Glomerular endothelial cell (primary cell): ENCODE measurements around the gene ZFP36. TPM values are rescaled to one million over a fixed set of nuclear protein-coding genes. Genes with fewer than 3 reads are reported as not detected.
A peak's percentile ranks its signal among the peaks of the same experiment; 100 is the strongest.

Source experiments
- DNase-seq: peaks from one replicate; pipeline ENCODE4 v3.0.0-alpha.2; 2011; ENCODE audit warnings: low read depth, low spot score; ENCODE audit errors: extremely low read depth
- total RNA-seq: library from RNA; depleted of rRNA; stranded (reverse); fragments of >200 nt; gene quantifications from 2 replicates; pipeline ENCODE4 v1.2.3, GENCODE V29; 2015

The ZFP36 gene
- total RNA-seq, 1 donor from 2014 or later: 21.6 TPM

DNA sequence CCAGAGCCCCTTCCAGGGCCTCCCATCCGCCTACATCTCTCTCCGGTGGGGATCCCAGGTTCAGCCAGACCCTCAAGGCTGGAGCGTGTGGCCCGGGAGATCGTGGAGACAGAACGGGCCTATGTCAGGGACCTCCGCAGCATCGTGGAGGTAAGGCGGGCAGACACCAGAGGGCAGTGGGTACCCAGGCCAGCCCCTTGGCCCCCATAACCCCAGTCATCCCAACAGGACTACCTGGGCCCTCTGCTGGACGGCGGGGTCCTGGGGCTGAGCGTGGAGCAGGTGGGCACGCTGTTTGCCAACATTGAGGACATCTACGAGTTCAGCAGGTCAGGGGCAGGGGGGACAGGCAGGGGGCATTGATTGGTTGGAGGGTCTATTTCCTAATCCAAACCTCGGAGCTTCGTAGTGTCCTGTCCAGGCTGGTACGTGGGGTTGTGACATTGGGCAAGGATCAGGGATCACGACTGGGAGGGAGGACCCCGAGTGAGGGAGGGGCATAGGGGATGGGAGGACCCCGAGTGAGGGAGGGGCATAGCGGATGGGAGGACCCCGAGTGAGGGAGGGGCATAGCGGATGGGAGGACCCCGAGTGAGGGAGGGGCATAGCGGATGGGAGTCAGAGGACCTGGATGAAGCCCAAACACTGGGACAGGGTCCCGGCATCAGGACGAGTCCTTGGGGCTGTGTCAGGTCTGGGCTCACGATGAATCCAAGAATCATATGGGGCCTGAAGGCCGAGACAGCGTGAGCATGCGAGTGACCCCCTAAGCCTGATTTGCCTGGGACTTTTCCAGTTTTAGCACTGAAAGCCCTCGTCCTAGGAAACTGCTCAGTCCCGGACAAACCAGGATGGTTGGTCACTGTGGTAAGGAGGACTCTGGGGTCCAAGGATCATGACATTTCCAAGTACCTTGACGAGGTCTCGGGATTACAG lies 8.7 kb downstream of the ZFP36 start:
- DNase-seq: no peak

DNA sequence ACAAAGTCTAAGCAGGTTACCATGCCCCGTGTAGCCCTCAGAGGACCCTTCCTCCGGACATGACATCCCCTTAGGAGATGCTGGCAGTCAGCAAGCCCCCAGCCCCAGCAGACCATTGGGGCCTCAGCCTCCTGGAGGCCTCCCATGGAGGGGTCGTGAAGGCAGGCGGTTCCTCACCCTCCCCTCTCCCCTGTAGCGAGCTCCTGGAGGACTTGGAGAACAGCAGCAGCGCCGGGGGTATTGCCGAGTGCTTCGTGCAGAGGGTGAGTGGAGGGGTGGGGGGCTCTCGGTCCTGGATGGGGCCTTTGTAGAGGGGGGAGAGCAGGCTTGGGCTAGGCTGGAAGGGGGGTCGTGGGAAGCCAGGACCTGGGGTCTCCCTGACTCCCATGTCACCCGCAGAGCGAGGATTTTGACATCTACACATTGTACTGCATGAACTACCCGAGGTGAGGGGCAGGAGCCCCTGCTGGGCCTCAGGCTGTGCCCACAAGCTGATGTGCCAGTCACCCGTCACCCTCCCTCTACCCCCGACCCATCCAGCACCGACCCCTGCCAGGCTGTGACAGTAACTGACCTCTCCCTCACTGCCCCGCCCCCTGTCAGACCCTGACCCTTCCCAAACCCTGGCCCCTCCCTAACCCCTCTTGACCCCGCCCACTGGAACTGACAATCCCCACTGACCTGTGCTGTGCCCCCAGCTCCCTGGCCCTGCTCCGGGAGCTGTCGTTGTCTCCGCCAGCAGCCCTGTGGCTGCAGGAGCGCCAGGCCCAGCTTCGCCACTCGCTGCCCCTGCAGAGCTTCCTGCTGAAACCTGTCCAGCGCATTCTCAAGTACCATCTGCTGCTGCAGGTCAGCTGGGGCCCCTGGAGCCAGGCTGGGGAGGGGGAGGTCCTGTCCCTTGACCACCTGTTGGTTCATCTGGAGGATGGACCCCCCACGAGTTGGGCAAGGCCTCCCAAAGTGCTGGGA lies 9.8 kb downstream of the ZFP36 start:
- DNase-seq: no peak

DNA sequence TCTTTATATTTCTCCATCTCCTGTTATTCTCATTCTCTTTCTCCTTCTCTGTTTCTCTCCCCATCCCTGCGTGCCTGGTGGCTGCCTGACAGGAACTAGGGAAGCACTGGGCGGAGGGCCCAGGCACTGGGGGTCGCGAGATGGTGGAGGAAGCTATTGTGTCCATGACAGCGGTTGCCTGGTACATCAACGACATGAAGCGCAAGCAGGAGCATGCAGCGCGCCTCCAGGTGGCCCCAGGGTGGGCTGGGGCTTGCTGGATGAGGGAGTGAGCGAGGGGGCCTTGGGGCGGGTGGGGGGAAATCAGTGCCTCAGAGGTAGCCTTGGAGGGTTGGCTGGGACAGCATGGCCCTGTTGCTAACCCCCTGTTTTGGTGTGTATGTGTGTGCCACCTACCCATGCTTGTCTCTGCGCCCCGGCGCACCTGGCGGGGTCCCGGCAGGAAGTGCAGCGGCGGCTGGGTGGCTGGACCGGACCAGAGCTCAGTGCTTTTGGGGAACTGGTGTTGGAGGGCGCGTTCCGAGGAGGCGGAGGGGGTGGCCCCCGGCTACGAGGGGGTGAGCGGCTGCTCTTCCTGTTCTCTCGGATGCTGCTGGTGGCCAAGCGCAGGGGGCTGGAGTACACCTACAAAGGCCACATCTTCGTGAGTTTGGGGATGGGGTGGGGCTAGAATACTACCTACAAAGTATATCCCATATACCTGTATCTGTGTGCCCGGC lies 11.0 kb downstream of the ZFP36 start:
- DNase-seq: no peak

DNA sequence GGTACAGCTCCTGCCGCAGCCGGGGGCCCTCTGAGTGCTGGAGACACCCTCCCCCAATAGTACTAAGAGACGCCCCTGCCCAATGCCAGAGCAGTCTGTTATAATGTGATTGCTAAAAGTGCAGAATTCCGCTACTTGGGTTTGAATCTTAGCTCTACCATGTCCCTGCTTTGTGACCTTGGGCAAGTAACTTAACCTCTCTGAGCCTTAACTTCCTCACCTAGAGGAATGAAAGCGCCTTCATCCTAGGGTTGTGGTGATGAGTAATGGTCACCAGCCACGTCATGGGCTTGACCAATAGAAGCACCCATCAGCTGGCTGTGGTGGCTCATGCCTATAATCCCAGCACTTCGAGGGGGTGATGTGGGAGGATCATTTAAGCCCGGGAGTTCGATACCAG lies 12.4 kb downstream of the ZFP36 start:
- no peak for DNase-seq

DNA sequence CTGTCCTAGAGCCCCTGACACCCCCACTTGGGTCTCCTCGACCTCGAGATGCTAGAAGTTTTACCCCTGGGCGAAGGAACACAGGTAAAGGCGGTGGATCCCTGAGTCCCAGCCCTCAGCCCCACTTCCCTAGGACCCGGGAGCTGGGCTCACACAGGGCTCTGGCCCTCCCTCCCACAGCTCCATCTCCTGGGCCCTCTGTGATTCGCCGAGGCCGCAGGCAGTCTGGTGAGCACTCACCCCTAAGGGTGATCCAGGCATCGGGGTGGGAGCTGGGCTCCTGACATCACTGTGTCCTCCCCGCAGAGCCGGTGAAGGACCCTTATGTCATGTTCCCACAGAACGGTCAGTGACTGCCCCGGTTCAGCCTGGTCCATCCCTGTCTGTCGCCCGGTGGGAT lies 14.1 kb downstream of the ZFP36 start:
- no peak for DNase-seq

DNA sequence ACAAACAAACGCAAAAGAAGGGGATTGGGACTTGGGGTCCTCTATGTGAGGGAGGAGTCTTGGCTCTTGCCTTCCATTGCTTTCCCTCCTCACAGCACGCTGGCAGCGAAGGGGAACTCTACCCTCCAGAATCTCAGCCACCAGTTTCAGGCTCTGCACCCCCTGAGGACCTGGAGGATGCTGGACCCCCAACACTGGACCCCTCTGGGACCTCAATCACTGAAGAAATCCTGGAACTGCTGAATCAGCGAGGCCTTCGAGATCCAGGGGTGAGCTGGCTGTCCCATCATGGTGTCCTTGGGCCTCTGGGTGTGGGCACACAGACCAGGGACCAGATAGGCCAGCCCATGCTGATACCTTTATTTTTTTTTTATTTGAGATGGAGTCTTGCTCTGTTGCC lies 15.4 kb downstream of the ZFP36 start:
- DNase-seq: no peak

DNA sequence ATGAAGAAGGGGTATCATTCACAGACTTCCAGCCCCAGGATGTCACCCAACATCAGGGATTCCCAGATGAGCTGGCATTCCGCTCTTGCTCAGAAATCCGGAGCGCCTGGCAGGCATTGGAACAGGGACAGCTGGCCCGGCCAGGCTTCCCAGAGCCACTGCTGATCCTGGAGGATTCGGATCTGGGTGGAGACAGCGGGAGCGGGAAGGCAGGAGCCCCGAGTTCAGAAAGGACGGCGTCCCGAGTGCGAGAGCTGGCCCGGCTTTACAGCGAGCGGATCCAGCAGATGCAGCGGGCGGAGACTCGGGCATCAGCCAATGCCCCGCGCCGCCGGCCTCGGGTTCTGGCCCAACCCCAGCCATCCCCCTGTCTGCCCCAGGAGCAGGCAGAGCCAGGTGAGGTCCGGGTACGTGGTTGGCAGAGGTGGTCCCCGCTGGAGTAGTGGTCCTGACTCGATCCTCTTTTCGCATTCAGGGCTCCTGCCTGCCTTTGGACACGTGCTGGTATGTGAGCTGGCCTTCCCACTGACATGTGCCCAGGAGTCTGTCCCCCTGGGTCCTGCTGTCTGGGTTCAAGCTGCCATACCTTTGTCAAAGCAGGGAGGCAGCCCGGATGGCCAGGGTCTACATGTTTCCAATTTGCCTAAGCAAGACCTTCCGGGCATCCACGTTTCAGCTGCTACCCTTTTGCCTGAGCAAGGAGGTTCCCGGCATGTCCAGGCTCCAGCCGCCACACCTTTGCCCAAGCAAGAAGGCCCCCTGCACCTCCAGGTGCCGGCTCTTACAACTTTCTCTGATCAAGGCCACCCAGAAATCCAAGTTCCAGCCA lies 16.8 kb downstream of the ZFP36 start:
- no peak for DNase-seq

DNA sequence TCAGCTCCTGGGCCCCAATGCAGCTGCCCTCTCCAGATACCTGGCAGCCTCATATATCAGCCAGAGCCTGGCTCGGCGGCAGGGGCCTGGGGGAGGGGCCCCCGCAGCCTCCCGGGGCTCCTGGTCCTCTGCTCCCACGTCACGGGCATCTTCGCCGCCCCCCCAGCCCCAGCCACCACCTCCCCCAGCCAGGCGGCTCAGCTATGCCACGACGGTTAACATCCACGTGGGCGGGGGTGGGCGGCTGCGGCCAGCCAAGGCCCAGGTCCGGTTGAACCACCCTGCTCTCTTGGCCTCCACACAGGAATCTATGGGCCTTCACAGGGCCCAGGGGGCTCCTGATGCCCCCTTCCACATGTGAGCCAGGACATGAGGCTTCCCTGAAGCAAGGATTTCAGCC lies 18.3 kb downstream of the ZFP36 start:
- DNase-seq: no peak

DNA sequence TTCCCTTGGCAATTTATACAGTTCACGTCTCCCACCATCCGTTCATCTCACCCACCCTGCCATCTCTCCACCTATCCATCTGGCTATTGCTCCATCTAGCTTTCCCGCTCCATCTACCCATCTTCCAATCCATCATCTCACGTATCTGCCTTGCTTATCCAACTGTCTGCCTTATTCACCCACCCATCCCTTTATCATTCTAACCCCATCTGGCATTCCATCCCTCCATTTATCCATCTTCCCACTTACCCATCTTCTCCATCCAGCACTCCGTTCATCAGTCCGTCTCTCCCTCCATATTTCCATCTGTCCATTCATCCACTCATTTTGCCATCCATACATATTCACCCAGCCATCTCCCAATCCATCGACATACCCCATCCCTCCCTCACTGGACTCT lies 19.1 kb downstream of the ZFP36 start:
- no peak for DNase-seq

DNA sequence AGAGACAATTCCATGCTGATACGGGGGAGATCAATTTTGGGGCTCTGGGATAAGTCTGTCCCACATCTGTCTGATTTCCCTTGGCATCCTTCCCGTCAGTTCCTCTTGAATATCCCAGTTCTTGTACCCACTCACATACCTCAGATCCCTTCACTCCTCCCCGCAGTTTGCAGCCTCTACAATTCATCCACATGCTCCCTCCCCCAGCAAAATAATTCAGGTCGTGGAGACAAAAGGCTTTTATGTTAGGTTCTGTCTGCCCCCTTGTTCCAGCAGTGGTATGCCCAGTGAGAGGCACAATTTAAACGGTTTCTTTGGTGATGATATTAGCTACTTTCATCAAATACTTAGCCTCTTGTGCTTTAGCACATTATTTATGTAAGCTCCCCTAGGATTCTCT lies 19.5 kb downstream of the ZFP36 start:
- no peak for DNase-seq

DNA sequence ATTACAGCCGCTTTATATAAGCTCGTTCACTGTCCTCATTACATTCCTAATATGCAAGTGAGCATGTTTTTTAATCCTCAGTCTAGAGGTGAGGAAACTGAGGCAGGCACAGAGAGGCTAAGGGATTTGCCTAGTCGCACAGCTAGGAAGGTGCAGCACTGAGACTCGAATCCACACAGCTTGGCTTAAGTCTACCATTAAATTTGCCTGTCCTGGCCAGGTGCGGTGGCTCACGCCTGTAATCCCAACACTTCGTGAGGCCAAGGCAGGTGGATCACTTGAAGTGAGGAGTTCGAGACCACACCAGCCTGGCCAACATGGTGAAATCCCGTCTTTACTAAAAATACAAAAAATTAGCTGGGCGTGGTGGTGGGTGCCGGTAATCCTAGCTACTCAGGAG lies 21.1 kb downstream of the ZFP36 start:
- DNase-seq: no peak

DNA sequence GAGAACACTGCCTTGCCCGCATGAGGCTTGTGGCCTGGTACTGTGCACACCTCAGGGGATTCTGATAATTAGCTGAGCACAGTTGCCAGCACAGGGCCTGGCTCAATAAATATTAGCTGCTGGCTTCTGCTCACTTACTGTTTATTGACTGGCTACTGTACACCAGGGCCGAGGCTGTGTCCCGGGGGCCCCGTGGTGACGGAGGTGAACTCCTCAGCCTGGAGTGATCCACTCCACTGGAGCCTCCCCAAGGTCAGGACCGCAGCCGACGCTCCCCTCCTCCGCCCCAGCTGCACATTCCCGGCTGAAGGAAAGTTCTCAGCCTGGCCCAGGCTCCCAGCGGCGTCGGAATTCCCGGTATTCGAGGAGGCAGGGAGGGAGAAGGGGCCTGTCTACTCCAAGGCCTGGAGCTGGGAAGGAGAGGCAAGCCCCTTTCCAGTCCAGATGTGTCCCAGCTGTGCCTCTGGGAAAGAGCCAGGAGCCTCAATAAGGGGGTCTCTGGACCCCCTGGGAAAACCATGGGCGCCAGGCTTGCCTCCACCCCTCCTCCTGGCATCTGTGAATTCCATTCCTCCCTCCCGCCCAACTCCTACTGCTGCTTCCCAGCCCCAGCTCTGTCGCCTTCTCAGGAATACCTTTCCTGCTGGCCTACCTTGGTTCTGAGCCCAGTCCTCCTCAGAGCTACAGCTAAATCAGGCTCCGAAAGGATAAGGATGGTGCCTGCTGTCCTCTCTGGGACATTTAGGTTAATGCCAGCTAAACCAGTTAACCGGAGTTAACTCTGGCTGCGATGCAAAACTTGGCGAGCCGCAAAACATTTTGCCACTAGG lies 21.9 kb downstream of the ZFP36 start:
- DNase-seq: no peak

DNA sequence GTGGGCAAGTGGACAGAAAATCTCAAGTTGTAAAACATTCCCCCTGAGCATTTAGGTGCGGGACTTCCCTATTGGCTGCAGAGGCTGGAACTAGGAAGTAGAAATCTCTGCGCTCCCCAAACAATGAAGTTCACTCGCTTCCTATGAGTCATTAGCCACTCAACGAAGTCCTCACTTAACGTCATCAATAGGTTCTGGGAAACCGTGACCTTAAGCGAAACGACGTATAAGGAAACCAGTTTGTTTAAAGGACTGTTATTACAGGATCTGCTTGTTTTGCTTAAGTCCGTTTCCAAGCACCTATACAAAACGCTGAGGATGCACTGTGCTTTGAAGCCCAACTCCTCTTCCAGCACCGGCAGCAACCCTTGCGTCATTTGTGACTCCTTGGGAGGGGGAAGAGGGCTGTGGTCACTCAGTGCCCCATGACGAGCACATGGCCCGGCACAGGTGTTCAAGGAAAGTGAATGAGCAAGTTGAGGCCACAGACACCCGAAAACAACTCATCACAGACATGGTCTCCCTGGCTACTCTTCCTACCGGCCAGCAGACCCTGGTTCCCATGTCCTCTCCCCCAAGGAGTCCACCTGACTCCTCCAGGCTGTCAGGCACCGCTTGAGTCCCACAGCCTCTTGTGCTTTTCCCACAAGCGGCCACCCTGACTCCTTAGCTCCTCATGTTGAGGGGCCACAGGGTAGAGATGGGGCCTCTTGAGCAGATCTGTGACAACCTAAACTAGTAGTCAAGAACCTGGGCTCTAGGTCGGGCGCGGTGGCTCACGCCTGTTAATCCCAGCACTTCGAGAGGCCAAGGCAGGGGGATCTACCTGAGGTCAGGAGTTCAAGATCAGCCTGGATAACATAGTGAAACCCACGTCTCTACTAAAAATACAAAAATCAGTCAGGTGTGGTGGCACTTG lies 24.3 kb downstream of the ZFP36 start:
- peak; percentile 100 for DNase-seq

DNA sequence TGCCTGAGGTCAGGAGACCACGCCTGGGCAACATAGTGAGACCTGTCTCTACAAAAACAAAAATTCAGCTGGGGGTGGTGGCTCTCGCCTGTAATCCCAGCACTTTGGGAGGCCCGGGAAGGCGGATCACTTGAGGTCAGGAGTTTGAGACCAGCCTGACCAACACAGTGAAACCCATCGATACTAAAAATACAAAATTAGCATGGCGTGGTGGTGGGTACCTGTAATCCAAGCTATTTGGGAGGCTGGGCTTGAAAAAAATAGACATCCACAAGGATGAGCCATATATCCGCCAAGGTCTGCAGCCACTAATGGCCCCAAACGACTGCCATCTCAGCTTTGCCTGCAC lies 26.0 kb downstream of the ZFP36 start:
- DNase-seq: no peak

DNA sequence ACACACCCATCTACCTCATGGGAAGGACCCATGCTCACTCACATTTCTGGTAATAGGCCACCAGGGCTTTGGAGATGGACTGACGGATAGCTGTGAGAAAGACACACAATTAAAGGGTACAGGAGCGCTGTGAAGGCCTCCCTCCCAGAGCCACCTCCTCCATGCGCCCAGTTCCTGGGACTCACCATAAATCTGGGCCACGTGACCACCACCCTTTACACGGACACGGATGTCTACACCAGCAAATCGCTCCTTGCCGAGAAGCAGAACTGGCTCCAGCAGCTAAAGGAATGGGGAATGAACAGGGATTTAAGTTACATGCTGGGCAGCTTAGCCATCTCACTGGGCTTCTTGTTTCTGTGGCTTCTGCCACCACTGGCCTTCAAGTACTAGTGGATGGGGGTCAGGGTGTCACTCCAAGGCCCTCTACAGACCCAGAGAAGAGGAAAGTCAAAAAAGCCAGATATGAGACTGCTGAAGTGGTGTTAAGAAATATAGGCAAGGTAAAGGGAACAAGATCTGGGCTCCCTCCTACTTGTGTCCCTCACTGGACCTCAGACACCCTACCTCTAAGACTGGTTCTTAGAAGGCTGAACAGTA lies 26.9 kb downstream of the ZFP36 start:
- no peak for DNase-seq

DNA sequence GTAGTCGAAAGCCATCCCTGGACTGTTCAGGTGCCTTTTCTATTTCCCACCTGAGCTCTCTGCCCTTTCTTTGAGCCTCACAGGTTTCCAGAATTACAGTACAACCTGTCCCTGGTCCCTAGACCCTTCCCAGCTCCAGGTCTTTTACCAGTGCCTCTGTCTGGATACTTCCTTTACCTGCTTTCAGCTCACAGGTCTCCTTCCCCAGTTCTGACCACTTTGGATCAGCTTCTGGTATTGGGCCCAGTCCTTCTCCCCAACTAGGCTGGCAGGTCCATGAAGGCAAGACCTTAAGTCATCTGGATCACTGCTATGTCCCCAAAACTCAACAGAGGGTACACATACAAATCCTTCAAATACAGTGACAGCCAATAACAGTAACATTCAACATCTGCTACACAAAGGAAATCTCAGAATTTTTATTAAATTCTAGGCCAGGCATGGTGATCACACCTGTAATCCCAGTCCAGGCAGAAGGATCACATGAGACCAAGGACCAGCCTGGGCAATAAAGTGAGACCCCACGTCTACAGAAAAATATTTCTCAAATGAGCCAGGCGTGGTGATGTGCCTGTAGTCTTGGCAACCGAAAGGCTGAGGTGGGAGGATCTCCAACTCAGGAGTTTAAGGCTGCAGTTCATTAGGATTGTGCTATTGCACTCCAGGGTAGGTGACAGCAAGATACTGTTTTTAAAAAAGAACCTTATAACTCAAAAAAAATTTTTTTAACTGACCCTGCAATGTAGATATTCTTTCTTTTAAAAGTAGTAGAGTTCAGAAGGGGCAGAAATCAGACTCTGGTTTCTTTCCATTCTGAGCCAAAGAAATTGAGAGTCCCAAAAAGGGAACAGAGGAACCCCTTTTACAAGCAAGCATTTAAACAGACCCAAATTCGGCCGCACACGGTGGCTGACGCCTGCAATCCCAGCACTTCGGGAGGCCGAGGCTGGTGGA lies 27.8 kb downstream of the ZFP36 start:
- DNase-seq: no peak
